ENCODE data around the gene UBR1. TPM values are rescaled to one million over a fixed set of nuclear protein-coding genes. Genes with fewer than 3 reads are reported as not detected.

Gene UBR1
- total RNA-seq, 1 experiment from 2014 or later = 30.8 TPM

GRCh38 chr15:43121863-43122262 lies 16.0 kb upstream of the UBR1 start:
- no TSS peak for BruUV-seq (replicated peaks)
- Histone ChIP-seq H3K27me3 (replicated peaks; ENCODE audit: insufficient read depth, low read depth, low read length, poor library complexity) (peaks cover 22% of the 10 kb centered on the region), H3K9me3 (ENCODE audit: low read depth, low read length, poor library complexity, severe bottlenecking) (no peaks in the 10 kb centered on the region), H3K27ac (ENCODE audit: low read depth, low read length, poor library complexity, severe bottlenecking) (no peak overlapping the region), H3K4me3 (ENCODE audit: low read depth, low read length, poor library complexity, severe bottlenecking) (no peak overlapping the region), H3K4me1 (ENCODE audit: insufficient read depth, low read length, poor library complexity, severe bottlenecking) (no peaks in the 10 kb centered on the region), H3K36me3 (ENCODE audit: insufficient read depth, low read length, poor library complexity, severe bottlenecking) (no peaks in the 10 kb centered on the region)
- ChIA-PET CTCF (interaction anchor here (0.6 to 1.2 kb wide), 4 partner anchors 12 to 82 kb away, joined by 5 to 12 read pairs (median 8); partner anchors contain the start of gene CCNDBP1), POLR2A (ENCODE audit: low non-redundant PET) (no interaction called here)
- DNase-seq (ENCODE audit: low spot score) = no peak
- TF ChIP-seq CTCF (conservative IDR thresholded peaks at IDR 0.05; ENCODE audit: low read depth, low read length) = no peak
- TF ChIP-seq EZH2 (IDR thresholded peaks at IDR 0.05; ENCODE audit: borderline replicate concordance, low read depth, low read length, poor library complexity, severe bottlenecking) = no peak
- intact Hi-C loops (cut with micrococcal nuclease; ENCODE audit: unreplicated experiment) = no loop called here

GRCh38 chr15:43118829-43119228 lies 13.0 kb upstream of the UBR1 start:
- DNase-seq (ENCODE audit: low spot score) = no peak
- no peaks in the 10 kb centered on the region for H3K36me3 ChIP-seq (ENCODE audit: insufficient read depth, low read length, poor library complexity, severe bottlenecking)
- H3K9me3 ChIP-seq (ENCODE audit: low read depth, low read length, poor library complexity, severe bottlenecking) = no peaks in the 10 kb centered on the region
- H3K4me1 ChIP-seq (ENCODE audit: insufficient read depth, low read length, poor library complexity, severe bottlenecking) = no peaks in the 10 kb centered on the region
- ChIA-PET CTCF (no interaction called here), POLR2A (ENCODE audit: low non-redundant PET) (no interaction called here)
- H3K4me3 ChIP-seq (ENCODE audit: low read depth, low read length, poor library complexity, severe bottlenecking) = no peak overlapping the region
- TF ChIP-seq CTCF (conservative IDR thresholded peaks at IDR 0.05; ENCODE audit: low read depth, low read length) = no peak
- TF ChIP-seq EZH2 (IDR thresholded peaks at IDR 0.05; ENCODE audit: borderline replicate concordance, low read depth, low read length, poor library complexity, severe bottlenecking) = no peak
- BruUV-seq (replicated peaks) = no TSS peak
- peaks cover 26% of the 10 kb centered on the region for H3K27me3 ChIP-seq (replicated peaks; ENCODE audit: insufficient read depth, low read depth, low read length, poor library complexity)
- intact Hi-C loops (cut with micrococcal nuclease; ENCODE audit: unreplicated experiment) = no loop called here
- H3K27ac ChIP-seq (ENCODE audit: low read depth, low read length, poor library complexity, severe bottlenecking) = no peak overlapping the region

GRCh38 chr15:43118286-43118685 lies 12.4 kb upstream of the UBR1 start:
- no TSS peak for BruUV-seq (replicated peaks)
- TF ChIP-seq EZH2 (IDR thresholded peaks at IDR 0.05; ENCODE audit: borderline replicate concordance, low read depth, low read length, poor library complexity, severe bottlenecking) (no peak), CTCF (conservative IDR thresholded peaks at IDR 0.05; ENCODE audit: low read depth, low read length) (no peak)
- CTCF ChIA-PET = no interaction called here

More at GRCh38 chr15:43118286-43118685, 12.4 kb upstream of the UBR1 start:
- H3K27me3 ChIP-seq (replicated peaks; ENCODE audit: insufficient read depth, low read depth, low read length, poor library complexity) = peaks cover 26% of the 10 kb centered on the region
- H3K4me1 ChIP-seq (ENCODE audit: insufficient read depth, low read length, poor library complexity, severe bottlenecking) = no peaks in the 10 kb centered on the region
- no peak overlapping the region for H3K27ac ChIP-seq (ENCODE audit: low read depth, low read length, poor library complexity, severe bottlenecking)
- POLR2A ChIA-PET (ENCODE audit: low non-redundant PET) = no interaction called here
- H3K36me3 ChIP-seq (ENCODE audit: insufficient read depth, low read length, poor library complexity, severe bottlenecking) = no peaks in the 10 kb centered on the region
- H3K4me3 ChIP-seq (ENCODE audit: low read depth, low read length, poor library complexity, severe bottlenecking) = no peak overlapping the region
- no peaks in the 10 kb centered on the region for H3K9me3 ChIP-seq (ENCODE audit: low read depth, low read length, poor library complexity, severe bottlenecking)
- intact Hi-C loops (cut with micrococcal nuclease; ENCODE audit: unreplicated experiment) = no loop called here
- DNase-seq (ENCODE audit: low spot score) = no peak

All from A673 (cell line).